GM12878 (cell line): ENCODE data around the gene LMCD1. TPM values are rescaled to one million over a fixed set of nuclear protein-coding genes. Genes with fewer than 3 reads are reported as not detected.

Experiments used
- ATAC-seq: fragments of 200-7000 bp; cut with Tn5 transposase; 3 replicates; pipeline ENCODE4 v1.9.1; 2020; ENCODE audit warnings: mild to moderate bottlenecking, moderate library complexity
- BruUV-seq: library from RNA; stranded (reverse); fragments of 400-500 nt; replicated peaks from 2 replicates; lab custom pipeline; 2021; lab: Mats Ljungman, UMichigan
- CTCF ChIA-PET: fragments of 300-600 bp; sonication (Branson Sonifier 250); formaldehyde crosslinking; extraction: SDS; loops from one replicate; lab custom pipeline; 2021; ENCODE audit warnings: inconsistent platforms; lab: Yijun Ruan, JAX
- POLR2A ChIA-PET: fragments of 350-600 bp; formaldehyde crosslinking; extraction: SDS; loops from one replicate; lab custom pipeline; 2021; ENCODE audit warnings: inconsistent platforms; lab: Charles Lee
- RAD21 ChIA-PET: fragments of 300-600 bp; sonication (Branson Sonifier 250); formaldehyde crosslinking; loops from one replicate; lab custom pipeline; 2023; ENCODE audit warnings: antibody characterized with exemption; ENCODE audit not compliant: unreplicated experiment; lab: Charles Lee
- SMC1A ChIA-PET: fragments of 300-600 bp; sonication (Branson Sonifier 250); formaldehyde crosslinking; loops from one replicate; lab custom pipeline; 2023; ENCODE audit not compliant: unreplicated experiment, uncharacterized antibody; lab: Charles Lee
- DNase-seq: peaks from one replicate; pipeline ENCODE4 v3.0.0-alpha.2; 2011; ENCODE audit warnings: low read depth, low spot score
- FAIRE-seq: peaks from 3 replicates; lab custom pipeline; 2011; peaks lifted over from hg19 to GRCh38; lab: Jason Lieb, UNC
- H2AFZ ChIP-seq: 2 replicates; pipeline ENCODE4 v1.6.0; 2011; ENCODE audit warnings: low read depth, low read length, control low read depth; ENCODE audit not compliant: control insufficient read depth
- H3K27ac ChIP-seq: 2 replicates; pipeline ENCODE4 v1.5.1; 2011; ENCODE audit warnings: control low read depth; ENCODE audit not compliant: control insufficient read depth, insufficient read depth
- H3K27me3 ChIP-seq, 2 experiments: replicated peaks in 1 of 2; 2 replicates each; pipeline versions ENCODE4 v1.6.0 to v1.6.1; 2011; ENCODE audit warnings: low read length in 1 of 2; ENCODE audit not compliant: control insufficient read depth in 2 of 2, insufficient read depth in 2 of 2
- H3K36me3 ChIP-seq, 2 experiments: 2 replicates each; pipeline ENCODE4 v1.5.1; 2011; ENCODE audit warnings: low read length in 1 of 2; ENCODE audit not compliant: control insufficient read depth in 2 of 2, insufficient read depth in 2 of 2
- H3K4me1 ChIP-seq: 2 replicates; pipeline ENCODE4 v1.6.1; 2011; ENCODE audit warnings: mild to moderate bottlenecking, low read length, moderate library complexity, mixed read lengths; ENCODE audit not compliant: control insufficient read depth, insufficient read depth
- H3K4me2 ChIP-seq: 2 replicates; pipeline ENCODE4 v1.6.0; 2011; ENCODE audit warnings: control low read depth; ENCODE audit not compliant: control insufficient read depth, insufficient read depth
- H3K4me3 ChIP-seq: fragments of 200-600 bp; sonication (generic); 2 replicates; pipeline ENCODE4 v1.5.1; 2016
- H3K79me2 ChIP-seq: 2 replicates; pipeline ENCODE4 v1.6.0; 2011; ENCODE audit warnings: low read length; ENCODE audit not compliant: control insufficient read depth, insufficient read depth
- H3K9ac ChIP-seq: 2 replicates; pipeline ENCODE4 v1.8.0; 2011; ENCODE audit warnings: low read length, control low read depth, mixed read lengths; ENCODE audit not compliant: control insufficient read depth, insufficient read depth
- H3K9me3 ChIP-seq: replicated peaks from 3 replicates; pipeline ENCODE4 v1.5.1; 2011; ENCODE audit warnings: mild to moderate bottlenecking, low read length; ENCODE audit not compliant: control insufficient read depth, insufficient read depth
- H4K20me1 ChIP-seq: 2 replicates; pipeline ENCODE4 v1.6.0; 2011; ENCODE audit not compliant: control insufficient read depth, insufficient read depth
- NFYA ChIP-seq: IDR thresholded peaks from 2 replicates; pipeline ENCODE4 v1.6.1; 2011; ENCODE audit warnings: low read depth, mild to moderate bottlenecking, low read length, improper control_type of control experiment, borderline replicate concordance
- NR2C1 ChIP-seq: fragments of 450-650 bp; IDR thresholded peaks from 2 replicates; pipeline ENCODE4 v1.6.1; 2017; ENCODE audit warnings: antibody characterized with exemption, mild to moderate bottlenecking, moderate library complexity
- WGBS: methylation state at CpG from one replicate; pipeline ENCODE4 v1.1.6; 2016; ENCODE audit warnings: low lambda C conversion rate; ENCODE audit not compliant: insufficient replicate concordance, insufficient coverage; ENCODE audit errors: missing lambda C conversion rate; 5-methylcytosine and 5-hydroxymethylcytosine counted together
- in situ Hi-C: fragments of 300-500 bp; cut with MboI; formaldehyde crosslinking; loops from 9 replicates; pipeline ENCODE4 v1.14.3; 2018; ENCODE audit warnings: mixed read lengths
- intact Hi-C: fragments of 100-400 bp; cut with micrococcal nuclease; formaldehyde crosslinking; loops from one replicate; pipeline ENCODE4 v1.14.2; 2022; ENCODE audit not compliant: unreplicated experiment
- polyA plus RNA-seq, 11 experiments: library from polyadenylated mRNA; depleted of rRNA in 4 of 11; unstranded in 6 of 11; stranded (reverse) in 5 of 11; fragments of >200 nt; fragmentation: Nextera tagmentation in 4 of 11; fragmentation: Illumina TruSeq in 1 of 11; extraction: Ambion mirVana in 4 of 11; extraction: Trizol in 1 of 11; gene quantifications; 1 replicate in 1 of 11; 2 replicates in 10 of 11; pipeline versions ENCODE4 v1.2.1 to v1.2.3, GENCODE V29; 2011 to 2016; ENCODE audit warnings: inconsistent platforms in 2 of 11, missing spikeins in 2 of 11, low read depth in 1 of 11
- total RNA-seq, 4 experiments: library from RNA; depleted of rRNA in 3 of 4; stranded (reverse); fragments of >200 nt in 3 of 4; fragmentation: Illumina TruSeq in 1 of 4; extraction: Trizol in 1 of 4; gene quantifications; 2 replicates each; pipeline versions ENCODE4 v1.2.1 to v1.2.3, GENCODE V29; 2013 to 2021
- TF ChIP-seq, protein P1 (sequence below): fragments of 450-650 bp; IDR thresholded peaks from 2 replicates; pipeline ENCODE4 v1.6.1; 2017; ENCODE audit warnings: mild to moderate bottlenecking, moderate library complexity

Gene LMCD1
- total and polyA plus RNA-seq, 10 of the 15 experiments (the other 5 are each of a cell fraction or from before 2014, with no cell fraction given), result 0.27 to 6.4 (median 1.7) TPM

DNA sequence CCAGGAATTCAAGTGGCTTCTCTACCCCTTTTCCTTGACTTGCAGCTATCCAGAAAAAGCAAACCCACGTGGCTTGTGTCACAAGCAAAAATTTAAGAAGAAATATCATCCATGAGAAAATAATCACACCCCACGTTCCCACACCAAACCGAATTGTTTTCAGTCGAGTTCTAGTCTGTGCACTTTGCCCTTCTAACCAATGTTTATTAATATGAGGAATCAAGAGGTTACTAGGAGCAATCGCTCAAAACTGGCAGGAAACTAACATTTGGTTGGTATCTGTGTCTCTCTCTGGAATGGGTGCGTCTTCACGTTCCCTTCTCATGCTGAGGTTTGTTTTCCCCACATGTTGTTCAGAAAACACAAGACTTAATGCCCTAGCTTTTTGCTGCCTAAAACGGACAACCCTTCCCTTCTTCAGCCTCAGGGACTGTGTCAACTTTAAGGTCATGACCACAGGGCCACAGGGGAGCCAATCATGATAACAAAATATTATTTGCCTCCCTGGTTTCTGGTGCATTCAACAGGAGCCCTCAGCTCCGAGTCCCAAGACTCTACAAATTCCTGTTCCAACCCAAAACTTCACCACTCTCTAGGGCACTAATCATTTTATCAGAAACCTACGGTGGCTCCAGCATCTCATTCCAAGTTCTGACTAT, 41.4 kb upstream of the LMCD1 start:
- H3K4me2 ChIP-seq, result no peak overlapping the region
- SMC1A ChIA-PET, result interaction anchor here (1.2 to 1.6 kb wide), 2 partner anchors 14 to 44 kb away, joined by 3 read pairs; no protein-coding TSS in a partner anchor
- no peak for FAIRE-seq
- no peaks in the 10 kb centered on the region for H3K9me3 ChIP-seq
- no peaks in the 10 kb centered on the region for H3K79me2 ChIP-seq
- 26% methylated on average over 10 of the region's 10 CpGs for WGBS
- H3K9ac ChIP-seq, result no peak overlapping the region
- CTCF ChIA-PET, result interaction anchor here (0.5 kb wide), 1 partner anchor 136 kb away, joined by 4 read pairs; no protein-coding TSS in a partner anchor
- intact Hi-C loops (no loop called here), in situ Hi-C loops (no loop called here)
- no peaks in the 10 kb centered on the region for H3K4me1 ChIP-seq
- H3K27me3 ChIP-seq, result no peaks in the 10 kb centered on the region
- RAD21 ChIA-PET, result no interaction called here
- POLR2A ChIA-PET, result no interaction called here
- H3K4me3 ChIP-seq, result no peak overlapping the region
- no peaks in the 10 kb centered on the region for H3K36me3 ChIP-seq
- no TSS peak for BruUV-seq
- DNase-seq, result no peak
- H3K27ac ChIP-seq, result no peak overlapping the region
- H2AFZ ChIP-seq, result no peak overlapping the region
- H4K20me1 ChIP-seq, result no peaks in the 10 kb centered on the region
- no peak for ATAC-seq
- TF ChIP-seq, protein P1, sequence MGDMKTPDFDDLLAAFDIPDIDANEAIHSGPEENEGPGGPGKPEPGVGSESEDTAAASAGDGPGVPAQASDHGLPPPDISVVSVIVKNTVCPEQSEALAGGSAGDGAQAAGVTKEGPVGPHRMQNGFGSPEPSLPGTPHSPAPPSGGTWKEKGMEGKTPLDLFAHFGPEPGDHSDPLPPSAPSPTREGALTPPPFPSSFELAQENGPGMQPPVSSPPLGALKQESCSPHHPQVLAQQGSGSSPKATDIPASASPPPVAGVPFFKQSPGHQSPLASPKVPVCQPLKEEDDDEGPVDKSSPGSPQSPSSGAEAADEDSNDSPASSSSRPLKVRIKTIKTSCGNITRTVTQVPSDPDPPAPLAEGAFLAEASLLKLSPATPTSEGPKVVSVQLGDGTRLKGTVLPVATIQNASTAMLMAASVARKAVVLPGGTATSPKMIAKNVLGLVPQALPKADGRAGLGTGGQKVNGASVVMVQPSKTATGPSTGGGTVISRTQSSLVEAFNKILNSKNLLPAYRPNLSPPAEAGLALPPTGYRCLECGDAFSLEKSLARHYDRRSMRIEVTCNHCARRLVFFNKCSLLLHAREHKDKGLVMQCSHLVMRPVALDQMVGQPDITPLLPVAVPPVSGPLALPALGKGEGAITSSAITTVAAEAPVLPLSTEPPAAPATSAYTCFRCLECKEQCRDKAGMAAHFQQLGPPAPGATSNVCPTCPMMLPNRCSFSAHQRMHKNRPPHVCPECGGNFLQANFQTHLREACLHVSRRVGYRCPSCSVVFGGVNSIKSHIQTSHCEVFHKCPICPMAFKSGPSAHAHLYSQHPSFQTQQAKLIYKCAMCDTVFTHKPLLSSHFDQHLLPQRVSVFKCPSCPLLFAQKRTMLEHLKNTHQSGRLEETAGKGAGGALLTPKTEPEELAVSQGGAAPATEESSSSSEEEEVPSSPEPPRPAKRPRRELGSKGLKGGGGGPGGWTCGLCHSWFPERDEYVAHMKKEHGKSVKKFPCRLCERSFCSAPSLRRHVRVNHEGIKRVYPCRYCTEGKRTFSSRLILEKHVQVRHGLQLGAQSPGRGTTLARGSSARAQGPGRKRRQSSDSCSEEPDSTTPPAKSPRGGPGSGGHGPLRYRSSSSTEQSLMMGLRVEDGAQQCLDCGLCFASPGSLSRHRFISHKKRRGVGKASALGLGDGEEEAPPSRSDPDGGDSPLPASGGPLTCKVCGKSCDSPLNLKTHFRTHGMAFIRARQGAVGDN, result no peak
- TF ChIP-seq NR2C1 (no peak), NFYA (no peak)
